Type B pancreatic cell (in vitro differentiated cells): ENCODE measurements around the gene PSAT1. TPM values are rescaled to one million over a fixed set of nuclear protein-coding genes. Genes with fewer than 3 reads are reported as not detected.
A peak's percentile ranks its signal among the peaks of the same experiment; 100 is the strongest.

Experiments
- DNase-seq: peaks from one replicate; pipeline ENCODE4 v3.0.0; 2021; ENCODE audit warnings: mixed read lengths; ENCODE audit not compliant: unreplicated experiment; ENCODE audit errors: extremely low spot score
- H3K27ac Mint-ChIP-seq: 2 replicates; pipeline ENCODE4 v1.8.0; 2021; ENCODE audit warnings: mild to moderate bottlenecking, mixed read lengths
- H3K27me3 Mint-ChIP-seq: 2 replicates; pipeline ENCODE4 v1.8.0; 2021; ENCODE audit warnings: mixed read lengths
- H3K36me3 Mint-ChIP-seq: 2 replicates; pipeline ENCODE4 v1.8.0; 2021; ENCODE audit warnings: mixed read lengths
- H3K4me1 Mint-ChIP-seq: one replicate; pipeline ENCODE4 v1.8.0; 2021; ENCODE audit warnings: mixed read lengths; ENCODE audit not compliant: unreplicated experiment
- H3K4me3 Mint-ChIP-seq: 2 replicates; pipeline ENCODE4 v1.8.0; 2021; ENCODE audit warnings: mild to moderate bottlenecking, mixed read lengths
- H3K9me3 Mint-ChIP-seq: 2 replicates; pipeline ENCODE4 v1.8.0; 2021; ENCODE audit warnings: mixed read lengths
- total RNA-seq: library from RNA; stranded (reverse); gene quantifications from 2 replicates; pipeline ENCODE4 v1.2.1, GENCODE V29; 2021; ENCODE audit warnings: low replicate concordance
- TF ChIP-seq, protein P1 (sequence below): fragments of 200-600 bp; sonication (generic); conservative IDR thresholded peaks from 2 replicates; pipeline ENCODE4 v1.5.0; 2021; ENCODE audit warnings: antibody characterized with exemption, mild to moderate bottlenecking

Gene PSAT1
- total RNA-seq, 1 donor from 2014 or later = 74.2 TPM

DNA sequence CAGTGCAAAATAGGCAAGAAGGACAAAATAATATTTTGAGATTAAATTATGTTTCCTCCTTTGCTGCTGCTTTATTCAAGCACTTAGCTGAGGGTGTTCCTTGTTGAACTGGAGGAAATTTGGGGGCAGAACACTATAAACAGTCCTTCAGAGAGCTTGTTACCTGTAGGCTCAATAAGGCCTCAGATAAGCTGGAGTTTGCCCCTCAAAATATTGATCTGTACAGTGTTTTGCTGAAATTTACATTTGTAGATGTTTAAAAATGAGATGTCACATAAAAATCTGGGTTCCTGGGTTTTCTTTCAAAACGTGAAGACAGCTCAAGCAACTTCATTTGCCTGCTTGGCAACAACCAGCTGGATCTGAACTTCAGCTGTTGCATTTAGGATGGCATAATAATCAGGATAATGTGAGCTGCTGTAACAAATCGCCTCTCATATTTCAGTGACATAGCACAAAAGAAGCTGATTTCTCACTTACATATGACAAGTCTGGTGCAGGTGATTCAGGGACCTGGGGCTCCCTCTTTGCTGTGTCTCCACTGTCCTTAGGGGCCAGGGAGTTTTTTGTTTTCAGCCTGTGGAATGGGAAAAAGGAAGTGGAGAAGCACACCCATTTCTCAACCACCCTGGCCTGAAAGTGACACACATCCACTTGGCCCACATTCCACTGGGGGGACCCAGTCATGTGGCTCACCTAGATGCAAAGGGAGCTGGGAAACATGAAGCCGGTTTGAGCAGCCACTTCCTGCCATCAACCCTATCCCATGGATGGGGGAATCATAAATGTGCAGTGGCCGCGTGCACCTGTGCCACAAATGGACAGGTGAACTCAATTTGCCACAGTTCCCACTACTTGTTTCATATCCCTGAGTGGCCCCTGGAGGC, 2.4 kb upstream of the PSAT1 start:
- Mint-ChIP-seq H3K4me3 (peak overlapping the region; percentile 39), H3K27ac (no peak overlapping the region), H3K9me3 (no peaks in the 10 kb centered on the region), H3K27me3 (no peaks in the 10 kb centered on the region), H3K36me3 (peaks cover 3% of the 10 kb centered on the region), H3K4me1 (peaks cover 30% of the 10 kb centered on the region)
- TF ChIP-seq, protein P1, sequence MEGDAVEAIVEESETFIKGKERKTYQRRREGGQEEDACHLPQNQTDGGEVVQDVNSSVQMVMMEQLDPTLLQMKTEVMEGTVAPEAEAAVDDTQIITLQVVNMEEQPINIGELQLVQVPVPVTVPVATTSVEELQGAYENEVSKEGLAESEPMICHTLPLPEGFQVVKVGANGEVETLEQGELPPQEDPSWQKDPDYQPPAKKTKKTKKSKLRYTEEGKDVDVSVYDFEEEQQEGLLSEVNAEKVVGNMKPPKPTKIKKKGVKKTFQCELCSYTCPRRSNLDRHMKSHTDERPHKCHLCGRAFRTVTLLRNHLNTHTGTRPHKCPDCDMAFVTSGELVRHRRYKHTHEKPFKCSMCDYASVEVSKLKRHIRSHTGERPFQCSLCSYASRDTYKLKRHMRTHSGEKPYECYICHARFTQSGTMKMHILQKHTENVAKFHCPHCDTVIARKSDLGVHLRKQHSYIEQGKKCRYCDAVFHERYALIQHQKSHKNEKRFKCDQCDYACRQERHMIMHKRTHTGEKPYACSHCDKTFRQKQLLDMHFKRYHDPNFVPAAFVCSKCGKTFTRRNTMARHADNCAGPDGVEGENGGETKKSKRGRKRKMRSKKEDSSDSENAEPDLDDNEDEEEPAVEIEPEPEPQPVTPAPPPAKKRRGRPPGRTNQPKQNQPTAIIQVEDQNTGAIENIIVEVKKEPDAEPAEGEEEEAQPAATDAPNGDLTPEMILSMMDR = no peak
- peak; percentile 37 for DNase-seq

DNA sequence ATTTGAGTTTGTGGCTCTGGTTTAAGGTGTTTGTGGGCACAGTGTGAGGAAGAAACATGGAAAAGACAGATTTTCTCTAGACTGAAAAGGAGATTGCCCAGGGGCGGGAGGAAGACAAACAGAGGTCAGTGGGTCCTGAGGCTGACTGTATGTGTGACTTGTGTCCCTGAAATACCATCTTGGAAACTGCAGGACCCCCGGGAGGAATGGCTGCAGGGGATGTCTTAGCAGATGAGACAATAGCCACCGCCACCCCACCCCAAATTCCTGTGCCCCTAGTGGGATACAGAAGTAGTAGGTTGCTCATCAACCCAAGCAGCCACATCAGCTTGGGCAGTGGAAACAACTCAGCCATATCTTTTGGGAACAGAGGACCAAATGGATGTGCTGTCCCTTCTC, 1.7 kb upstream of the PSAT1 start:
- DNase-seq = no peak
- no peak overlapping the region for H3K27ac Mint-ChIP-seq
- H3K4me3 Mint-ChIP-seq = peak overlapping the region; percentile 39
- no peaks in the 10 kb centered on the region for H3K9me3 Mint-ChIP-seq
- no peaks in the 10 kb centered on the region for H3K27me3 Mint-ChIP-seq
- H3K4me1 Mint-ChIP-seq = peaks cover 34% of the 10 kb centered on the region
- peaks cover 7% of the 10 kb centered on the region for H3K36me3 Mint-ChIP-seq
- TF ChIP-seq, protein P1 = no peak

DNA sequence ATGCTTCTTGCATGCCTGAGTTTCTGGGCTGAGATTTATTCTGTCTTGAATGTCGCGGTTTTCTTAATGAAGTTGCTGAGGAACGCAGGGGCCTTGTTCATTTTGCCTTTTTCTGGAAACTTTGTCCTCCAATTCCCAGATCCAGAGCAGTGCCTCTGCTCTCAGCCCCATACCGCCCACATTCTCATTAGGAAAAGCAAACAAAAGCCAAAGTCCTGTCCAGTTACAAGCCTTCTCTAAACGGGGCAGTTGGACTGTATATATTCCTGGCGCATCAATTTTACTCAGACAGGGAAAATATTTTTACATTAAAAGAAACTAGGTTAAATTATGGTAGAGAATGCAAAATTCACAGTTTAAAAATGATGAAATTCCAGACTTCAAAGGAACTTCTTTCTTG, 1.2 kb upstream of the PSAT1 start:
- TF ChIP-seq, protein P1 = no peak
- Mint-ChIP-seq H3K27me3 (no peaks in the 10 kb centered on the region), H3K4me1 (peaks cover 34% of the 10 kb centered on the region), H3K36me3 (peaks cover 10% of the 10 kb centered on the region), H3K9me3 (no peaks in the 10 kb centered on the region), H3K4me3 (peak overlapping the region; percentile 94), H3K27ac (peak overlapping the region; percentile 94)
- no peak for DNase-seq

DNA sequence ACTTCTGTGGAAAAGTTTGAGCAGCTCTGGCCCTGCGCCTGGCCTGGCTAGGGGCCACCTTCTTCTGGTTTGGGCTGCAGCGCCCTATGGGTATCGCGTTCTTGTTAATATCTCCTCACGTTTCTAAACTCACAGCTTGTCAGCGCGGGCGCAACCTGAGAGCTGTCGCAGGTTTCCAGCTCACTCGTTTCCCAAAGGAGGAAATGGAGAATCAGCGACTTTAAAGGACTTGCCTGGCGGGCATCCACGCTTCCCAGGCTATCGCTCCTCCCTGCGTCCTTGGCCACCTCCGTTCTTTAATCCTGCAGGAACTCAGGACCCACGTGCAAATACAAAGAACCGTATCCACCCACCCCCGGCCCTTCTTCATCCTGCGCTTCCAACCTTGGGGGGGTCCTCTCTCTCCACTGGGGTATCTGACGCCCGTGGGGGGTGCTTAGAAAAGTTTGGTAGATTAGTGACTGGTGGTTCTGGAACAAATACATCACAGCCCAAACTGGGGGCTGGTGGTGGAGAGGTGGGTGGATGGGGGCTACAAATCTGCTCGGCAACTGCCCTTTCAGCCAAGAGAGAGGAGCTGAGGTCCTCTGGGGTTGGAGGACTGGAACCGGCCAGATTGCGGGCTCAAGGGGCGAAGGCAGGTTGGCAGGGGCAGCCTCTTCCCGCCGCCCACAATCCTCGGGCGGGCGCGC, 578 bp upstream of the PSAT1 start:
- Mint-ChIP-seq H3K36me3 (peaks cover 11% of the 10 kb centered on the region), H3K4me3 (peak overlapping the region; percentile 94), H3K9me3 (no peaks in the 10 kb centered on the region), H3K27ac (peak overlapping the region; percentile 94), H3K27me3 (no peaks in the 10 kb centered on the region), H3K4me1 (peaks cover 31% of the 10 kb centered on the region)
- TF ChIP-seq, protein P1 = no peak
- no peak for DNase-seq

DNA sequence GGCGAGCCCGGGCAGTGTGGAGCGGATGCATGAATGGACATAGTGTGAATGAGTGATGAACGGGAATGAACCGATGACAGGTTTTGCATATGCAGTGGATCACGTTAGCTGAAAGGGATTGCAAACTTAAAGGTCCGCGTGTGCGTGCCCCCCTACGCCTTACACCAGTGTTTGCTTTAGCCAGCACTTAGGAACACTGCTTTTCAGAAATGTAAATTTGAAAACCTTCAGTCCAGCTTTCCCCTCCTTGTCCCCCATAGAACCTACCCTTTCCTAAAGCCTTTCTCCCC, 692 bp downstream of the PSAT1 start:
- no peaks in the 10 kb centered on the region for H3K9me3 Mint-ChIP-seq
- no peaks in the 10 kb centered on the region for H3K27me3 Mint-ChIP-seq
- DNase-seq = no peak
- H3K36me3 Mint-ChIP-seq = peaks cover 20% of the 10 kb centered on the region
- peak overlapping the region; percentile 94 for H3K27ac Mint-ChIP-seq
- H3K4me1 Mint-ChIP-seq = peaks cover 24% of the 10 kb centered on the region
- peak overlapping the region; percentile 94 for H3K4me3 Mint-ChIP-seq
- TF ChIP-seq, protein P1 = no peak
